Skeletal muscle tissue (tissue), 4 donors: ENCODE data around the gene CA6. TPM values are rescaled to one million over a fixed set of nuclear protein-coding genes. Genes with fewer than 3 reads are reported as not detected.
"Not testable (repeated sequence)": the region's sequence is repeated elsewhere in the genome, so short reads cannot be mapped to it uniquely, and the experiment has no call there.

Experiments
- H3K27ac ChIP-seq: one replicate; pipeline ENCODE4 v1.7.0; 2013; ENCODE audit warnings: mild to moderate bottlenecking, low read depth, low read length, inconsistent platforms
- H3K27me3 ChIP-seq, 3 donors: one replicate each; pipeline ENCODE4 v1.7.0; 2013; ENCODE audit warnings: low read length in 3 of 3; ENCODE audit not compliant: control insufficient read depth in 3 of 3, insufficient read depth in 3 of 3
- H3K36me3 ChIP-seq, 3 donors: one replicate each; pipeline ENCODE4 v1.7.0; 2013; ENCODE audit warnings: low read length in 3 of 3; ENCODE audit not compliant: control insufficient read depth in 3 of 3, insufficient read depth in 3 of 3
- H3K4me1 ChIP-seq, 3 donors: one replicate each; pipeline ENCODE4 v1.7.0; 2013; ENCODE audit warnings: low read length in 3 of 3, mild to moderate bottlenecking in 3 of 3; ENCODE audit not compliant: control insufficient read depth in 3 of 3, insufficient read depth in 3 of 3
- H3K4me3 ChIP-seq, 3 donors: one replicate each; pipeline ENCODE4 v1.7.0; 2013; ENCODE audit warnings: low read length in 3 of 3
- H3K9ac ChIP-seq, 3 donors: one replicate each; pipeline ENCODE4 v1.7.0; 2013; ENCODE audit warnings: low read length in 3 of 3, mild to moderate bottlenecking in 3 of 3, moderate library complexity in 2 of 3, low read depth in 1 of 3
- H3K9me3 ChIP-seq, 3 donors: one replicate each; pipeline ENCODE4 v1.7.0; 2013; ENCODE audit warnings: low read length in 3 of 3; ENCODE audit not compliant: control insufficient read depth in 3 of 3
- total RNA-seq: library from RNA; depleted of rRNA; stranded (reverse); fragments of >200 nt; gene quantifications from one replicate; pipeline ENCODE4 v1.2.3, GENCODE V29; 2014
- donor health status: Osteomylitis.

Gene CA6
- total RNA-seq, 1 donor from 2014 or later, result not detected

- H3K9me3 ChIP-seq, result no peaks in the 10 kb centered on the region
- no peaks in the 10 kb centered on the region for H3K36me3 ChIP-seq
- H3K4me3 ChIP-seq, result no peak overlapping the region
- no peaks in the 10 kb centered on the region for H3K27me3 ChIP-seq
- H3K27ac ChIP-seq, result no peak overlapping the region
- peaks cover 0 to 5% (median 3%) of the 10 kb centered on the region in 3 donors for H3K4me1 ChIP-seq
- H3K9ac ChIP-seq, result no peak overlapping the region
Observed at GRCh38 chr1:8908388-8909151, 37.1 kb upstream of the CA6 start.

- Histone ChIP-seq H3K27me3 (no peaks in the 10 kb centered on the region), H3K9ac (no peak overlapping the region), H3K4me3 (no peak overlapping the region), H3K27ac (no peak overlapping the region), H3K9me3 (no peaks in the 10 kb centered on the region), H3K36me3 (no peaks in the 10 kb centered on the region), H3K4me1 (no peaks in the 10 kb centered on the region)
Observed at GRCh38 chr1:8910331-8910730, 35.3 kb upstream of the CA6 start.

GRCh38 chr1:8910914-8911313 lies 34.8 kb upstream of the CA6 start:
- Histone ChIP-seq H3K27me3 (no peaks in the 10 kb centered on the region), H3K4me1 (no peaks in the 10 kb centered on the region), H3K9ac (no peak overlapping the region), H3K27ac (no peak overlapping the region), H3K4me3 (no peak overlapping the region), H3K36me3 (no peaks in the 10 kb centered on the region), H3K9me3 (no peaks in the 10 kb centered on the region)

GRCh38 chr1:8911416-8912309 lies 34.0 kb upstream of the CA6 start:
- no peak overlapping the region for H3K27ac ChIP-seq
- H3K9me3 ChIP-seq, result no peaks in the 10 kb centered on the region
- H3K4me1 ChIP-seq, result no peaks in the 10 kb centered on the region
- no peak overlapping the region for H3K9ac ChIP-seq
- no peak overlapping the region for H3K4me3 ChIP-seq
- H3K27me3 ChIP-seq, result no peaks in the 10 kb centered on the region
- H3K36me3 ChIP-seq, result no peaks in the 10 kb centered on the region

- Histone ChIP-seq H3K27me3 (no peaks in the 10 kb centered on the region), H3K27ac (no peak overlapping the region), H3K36me3 (no peaks in the 10 kb centered on the region), H3K9me3 (no peaks in the 10 kb centered on the region), H3K4me3 (no peak overlapping the region), H3K4me1 (no peaks in the 10 kb centered on the region), H3K9ac (no peak overlapping the region)
Observed at GRCh38 chr1:8913457-8913856, 32.2 kb upstream of the CA6 start.

GRCh38 chr1:8914466-8914865 lies 31.2 kb upstream of the CA6 start:
- Histone ChIP-seq H3K4me1 (no peaks in the 10 kb centered on the region), H3K4me3 (no peak overlapping the region), H3K9ac (no peak overlapping the region), H3K27me3 (no peaks in the 10 kb centered on the region), H3K27ac (no peak overlapping the region), H3K9me3 (no peaks in the 10 kb centered on the region), H3K36me3 (no peaks in the 10 kb centered on the region)

GRCh38 chr1:8915446-8915845 lies 30.2 kb upstream of the CA6 start:
- no peak overlapping the region for H3K9ac ChIP-seq
- H3K9me3 ChIP-seq, result no peaks in the 10 kb centered on the region
- no peaks in the 10 kb centered on the region for H3K36me3 ChIP-seq
- H3K4me3 ChIP-seq, result no peak overlapping the region
- H3K4me1 ChIP-seq, result no peaks in the 10 kb centered on the region
- H3K27ac ChIP-seq, result no peak overlapping the region
- H3K27me3 ChIP-seq, result no peaks in the 10 kb centered on the region

- H3K27me3 ChIP-seq, H3K9me3 ChIP-seq, H3K4me1 ChIP-seq, H3K9ac ChIP-seq, H3K36me3 ChIP-seq, H3K27ac ChIP-seq, H3K4me3 ChIP-seq: not testable (repeated sequence)
Observed at GRCh38 chr1:8917536-8917935, 28.1 kb upstream of the CA6 start.

- no peak overlapping the region for H3K27ac ChIP-seq
Observed at GRCh38 chr1:8922962-8923361, 22.7 kb upstream of the CA6 start.

GRCh38 chr1:8925406-8925805 lies 20.3 kb upstream of the CA6 start:
- H3K27ac ChIP-seq, result no peak overlapping the region
- no peaks in the 10 kb centered on the region for H3K9me3 ChIP-seq
- H3K27me3 ChIP-seq, result peaks cover 0 to 5% (median 0%) of the 10 kb centered on the region in 3 donors
- H3K9ac ChIP-seq, result no peak overlapping the region
- no peak overlapping the region for H3K4me3 ChIP-seq
- no peaks in the 10 kb centered on the region for H3K4me1 ChIP-seq
- H3K36me3 ChIP-seq, result no peaks in the 10 kb centered on the region

More at GRCh38 chr1:8922962-8923361, 22.7 kb upstream of the CA6 start:
- H3K9me3 ChIP-seq, result no peaks in the 10 kb centered on the region
- no peak overlapping the region for H3K9ac ChIP-seq
- H3K36me3 ChIP-seq, result no peaks in the 10 kb centered on the region
- no peak overlapping the region for H3K4me3 ChIP-seq
- no peaks in the 10 kb centered on the region for H3K4me1 ChIP-seq
- peaks cover 0 to 5% (median 0%) of the 10 kb centered on the region in 3 donors for H3K27me3 ChIP-seq
